ENCODE data around the gene FGF8. TPM values are rescaled to one million over a fixed set of nuclear protein-coding genes. Genes with fewer than 3 reads are reported as not detected.

Gene FGF8
- polyA plus RNA-seq, 2 donors = not detected

GRCh38 chr10:101778151-101778780 is 2.4 kb upstream of the FGF8 start:
- no peak overlapping the region for H3K4me3 ChIP-seq (ENCODE audit: low read depth in 1 of 2, low read length in 2 of 2)
- peaks cover 16 to 22% of the 10 kb centered on the region in 2 donors for H3K4me1 ChIP-seq (ENCODE audit: control insufficient read depth in 2 of 2, insufficient read depth in 2 of 2, low read length in 1 of 2)
- peaks cover 0 to 28% of the 10 kb centered on the region in 2 donors for H3K27me3 ChIP-seq (ENCODE audit: control insufficient read depth in 1 of 2, insufficient read depth in 2 of 2, low read length in 2 of 2)
- H3K36me3 ChIP-seq (ENCODE audit: control insufficient read depth in 2 of 2, insufficient read depth in 2 of 2, low read length in 1 of 2) = no peaks in the 10 kb centered on the region
- H3K9me3 ChIP-seq (ENCODE audit: control insufficient read depth in 2 of 2, insufficient read depth in 1 of 2, low read depth in 1 of 2, low read length in 1 of 2) = no peaks in the 10 kb centered on the region
- 60 to 62% methylated on average over 12 of the region's 12 CpGs for WGBS, 2 donors
- no peak overlapping the region for H3K27ac ChIP-seq (ENCODE audit: low read depth in 2 of 2, low read length in 1 of 2)

DNA sequence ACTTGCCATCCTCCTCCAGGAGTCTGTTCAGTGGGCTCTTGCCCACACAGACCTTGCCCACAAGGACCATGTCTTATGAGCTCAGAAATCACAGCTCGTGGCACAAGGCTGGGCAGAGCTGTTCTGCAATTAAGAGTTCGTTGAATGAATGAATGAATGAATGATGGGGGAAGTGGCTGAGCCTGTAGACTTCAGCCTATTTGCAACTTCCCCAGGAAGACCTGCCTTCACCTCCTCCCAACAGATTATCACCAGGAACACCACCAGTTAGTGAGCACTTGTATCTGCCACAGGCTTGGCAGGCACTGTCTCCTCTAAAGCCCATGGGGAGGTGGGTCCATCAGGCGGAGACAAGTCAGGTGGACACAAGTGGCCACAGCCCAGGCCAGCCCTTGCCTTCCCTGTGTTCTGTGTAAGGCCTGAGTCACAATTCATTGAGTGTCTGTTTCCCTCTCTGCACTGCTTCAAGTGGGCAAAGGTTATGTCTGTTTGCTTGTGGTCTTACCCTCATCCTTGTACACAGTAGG is 1.8 kb upstream of the FGF8 start:
- WGBS, 2 donors = 93 to 95% methylated on average over 3 of the region's 3 CpGs
- Histone ChIP-seq H3K36me3 (ENCODE audit: control insufficient read depth in 2 of 2, insufficient read depth in 2 of 2, low read length in 1 of 2) (no peaks in the 10 kb centered on the region), H3K4me1 (ENCODE audit: control insufficient read depth in 2 of 2, insufficient read depth in 2 of 2, low read length in 1 of 2) (peaks cover 15 to 19% of the 10 kb centered on the region in 2 donors), H3K4me3 (ENCODE audit: low read depth in 1 of 2, low read length in 2 of 2) (no peak overlapping the region), H3K27me3 (ENCODE audit: control insufficient read depth in 1 of 2, insufficient read depth in 2 of 2, low read length in 2 of 2) (peaks cover 0 to 32% of the 10 kb centered on the region in 2 donors), H3K9me3 (ENCODE audit: control insufficient read depth in 2 of 2, insufficient read depth in 1 of 2, low read depth in 1 of 2, low read length in 1 of 2) (no peaks in the 10 kb centered on the region), H3K27ac (ENCODE audit: low read depth in 2 of 2, low read length in 1 of 2) (no peak overlapping the region)

- peaks cover 9 to 13% of the 10 kb centered on the region in 2 donors for H3K4me1 ChIP-seq (ENCODE audit: control insufficient read depth in 2 of 2, insufficient read depth in 2 of 2, low read length in 1 of 2)
- H3K9me3 ChIP-seq (ENCODE audit: control insufficient read depth in 2 of 2, insufficient read depth in 1 of 2, low read depth in 1 of 2, low read length in 1 of 2) = no peaks in the 10 kb centered on the region
- H3K27ac ChIP-seq (ENCODE audit: low read depth in 2 of 2, low read length in 1 of 2) = no peak overlapping the region
- WGBS, 2 donors = 6 to 13% methylated on average over 30 to 72 of the region's 74 CpGs
- peaks cover 0 to 34% of the 10 kb centered on the region in 2 donors for H3K27me3 ChIP-seq (ENCODE audit: control insufficient read depth in 1 of 2, insufficient read depth in 2 of 2, low read length in 2 of 2)
- peak overlapping the region in 1 of 2 donors; percentile 40 for H3K4me3 ChIP-seq (ENCODE audit: low read depth in 1 of 2, low read length in 2 of 2)
- no peaks in the 10 kb centered on the region for H3K36me3 ChIP-seq (ENCODE audit: control insufficient read depth in 2 of 2, insufficient read depth in 2 of 2, low read length in 1 of 2)
Measured at GRCh38 chr10:101776161-101776817, 375 bp upstream of the FGF8 start.

DNA sequence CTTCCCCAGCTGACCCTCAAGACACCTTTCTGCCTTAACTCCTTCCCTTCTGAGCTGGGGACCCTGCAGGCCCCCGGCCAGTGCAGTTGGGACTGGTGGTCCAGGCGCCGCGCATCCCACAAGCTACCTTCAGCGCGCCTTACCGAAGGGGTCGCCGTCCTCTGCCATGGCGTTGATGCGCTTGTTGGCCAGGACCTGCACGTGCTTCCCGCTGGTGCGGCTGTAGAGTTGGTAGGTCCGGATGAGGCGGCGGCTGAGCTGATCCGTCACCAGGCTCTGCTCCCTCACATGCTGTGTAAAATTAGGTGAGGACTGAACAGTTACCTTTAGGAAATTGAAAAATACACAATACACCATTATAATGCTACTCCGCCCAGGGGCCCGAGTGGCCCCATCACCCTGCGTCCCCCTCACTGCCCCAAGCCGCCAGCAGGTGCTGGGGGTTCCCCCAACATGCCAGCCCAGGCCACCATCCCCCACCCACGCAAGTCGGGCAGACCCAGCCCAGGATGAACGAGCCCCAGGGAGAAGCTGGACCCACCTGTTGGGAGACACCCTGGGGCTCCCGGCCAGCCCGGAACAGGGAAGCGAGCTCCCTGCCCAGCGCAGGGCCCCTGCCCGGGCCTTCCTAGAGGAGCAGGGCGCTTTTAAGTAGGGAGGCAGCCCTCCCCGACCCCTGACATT is 1.2 kb downstream of the FGF8 start:
- WGBS, 2 donors = 8% methylated on average over 32 of the region's 32 CpGs
- Histone ChIP-seq H3K27me3 (ENCODE audit: control insufficient read depth in 1 of 2, insufficient read depth in 2 of 2, low read length in 2 of 2) (peaks cover 0 to 34% of the 10 kb centered on the region in 2 donors), H3K9me3 (ENCODE audit: control insufficient read depth in 2 of 2, insufficient read depth in 1 of 2, low read depth in 1 of 2, low read length in 1 of 2) (no peaks in the 10 kb centered on the region), H3K4me3 (ENCODE audit: low read depth in 1 of 2, low read length in 2 of 2) (no peak overlapping the region), H3K27ac (ENCODE audit: low read depth in 2 of 2, low read length in 1 of 2) (no peak overlapping the region), H3K4me1 (ENCODE audit: control insufficient read depth in 2 of 2, insufficient read depth in 2 of 2, low read length in 1 of 2) (peaks cover 5 to 10% of the 10 kb centered on the region in 2 donors), H3K36me3 (ENCODE audit: control insufficient read depth in 2 of 2, insufficient read depth in 2 of 2, low read length in 1 of 2) (no peaks in the 10 kb centered on the region)

DNA sequence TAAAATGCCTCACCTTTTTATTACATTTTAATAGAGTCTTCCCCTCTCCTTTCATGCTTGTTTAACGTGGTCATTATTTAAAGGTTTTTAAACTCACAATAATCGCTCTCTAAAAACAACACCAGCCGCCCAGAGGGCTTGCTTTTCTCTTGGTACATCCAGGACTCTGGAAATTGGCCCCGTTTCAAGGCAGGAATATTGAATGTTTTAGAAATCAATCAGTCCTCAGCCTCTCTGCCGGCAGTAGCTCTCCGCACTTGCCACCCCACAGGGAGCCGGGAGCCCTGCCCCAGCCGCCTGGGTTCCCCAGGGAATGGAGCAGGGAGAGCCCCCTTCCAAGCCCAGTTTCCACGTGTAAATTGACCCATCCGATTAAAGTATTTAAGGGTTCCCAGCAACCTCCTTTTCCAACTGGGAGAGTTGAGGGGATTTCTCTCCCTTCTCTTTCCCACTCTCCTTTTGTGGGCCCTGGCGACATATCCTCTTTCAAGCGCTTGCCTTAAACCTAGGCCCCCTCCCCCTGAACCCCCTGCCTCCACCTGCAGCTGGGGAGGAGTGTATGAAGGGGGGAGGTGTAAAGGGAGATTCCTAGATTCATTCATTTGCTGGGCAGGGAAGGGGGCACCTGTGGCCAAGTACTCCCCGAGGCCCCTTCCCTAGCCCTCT is 1.9 kb downstream of the FGF8 start:
- H3K9me3 ChIP-seq (ENCODE audit: control insufficient read depth in 2 of 2, insufficient read depth in 1 of 2, low read depth in 1 of 2, low read length in 1 of 2) = no peaks in the 10 kb centered on the region
- WGBS, 2 donors = 6 to 16% methylated on average over 13 of the region's 13 CpGs
- no peak overlapping the region for H3K4me3 ChIP-seq (ENCODE audit: low read depth in 1 of 2, low read length in 2 of 2)

GRCh38 chr10:101772895-101773761 is 2.8 kb downstream of the FGF8 start:
- Histone ChIP-seq H3K27me3 (ENCODE audit: control insufficient read depth in 1 of 2, insufficient read depth in 2 of 2, low read length in 2 of 2) (peaks cover 0 to 34% of the 10 kb centered on the region in 2 donors), H3K9me3 (ENCODE audit: control insufficient read depth in 2 of 2, insufficient read depth in 1 of 2, low read depth in 1 of 2, low read length in 1 of 2) (no peaks in the 10 kb centered on the region), H3K4me3 (ENCODE audit: low read depth in 1 of 2, low read length in 2 of 2) (no peak overlapping the region), H3K36me3 (ENCODE audit: control insufficient read depth in 2 of 2, insufficient read depth in 2 of 2, low read length in 1 of 2) (no peaks in the 10 kb centered on the region), H3K4me1 (ENCODE audit: control insufficient read depth in 2 of 2, insufficient read depth in 2 of 2, low read length in 1 of 2) (peaks cover 0 to 7% of the 10 kb centered on the region in 2 donors), H3K27ac (ENCODE audit: low read depth in 2 of 2, low read length in 1 of 2) (no peak overlapping the region)
- 33 to 43% methylated on average over 21 of the region's 21 CpGs for WGBS, 2 donors

More for the DNA sequence above, 1.9 kb downstream of the FGF8 start:
- Histone ChIP-seq H3K36me3 (ENCODE audit: control insufficient read depth in 2 of 2, insufficient read depth in 2 of 2, low read length in 1 of 2) (no peaks in the 10 kb centered on the region), H3K27ac (ENCODE audit: low read depth in 2 of 2, low read length in 1 of 2) (no peak overlapping the region), H3K4me1 (ENCODE audit: control insufficient read depth in 2 of 2, insufficient read depth in 2 of 2, low read length in 1 of 2) (peaks cover 0 to 10% of the 10 kb centered on the region in 2 donors), H3K27me3 (ENCODE audit: control insufficient read depth in 1 of 2, insufficient read depth in 2 of 2, low read length in 2 of 2) (peaks cover 0 to 34% of the 10 kb centered on the region in 2 donors)

- H3K4me1 ChIP-seq (ENCODE audit: control insufficient read depth in 2 of 2, insufficient read depth in 2 of 2, low read length in 1 of 2) = peaks cover 0 to 7% of the 10 kb centered on the region in 2 donors
- no peak overlapping the region for H3K27ac ChIP-seq (ENCODE audit: low read depth in 2 of 2, low read length in 1 of 2)
- peaks cover 0 to 33% of the 10 kb centered on the region in 2 donors for H3K27me3 ChIP-seq (ENCODE audit: control insufficient read depth in 1 of 2, insufficient read depth in 2 of 2, low read length in 2 of 2)
- no peaks in the 10 kb centered on the region for H3K36me3 ChIP-seq (ENCODE audit: control insufficient read depth in 2 of 2, insufficient read depth in 2 of 2, low read length in 1 of 2)
- H3K4me3 ChIP-seq (ENCODE audit: low read depth in 1 of 2, low read length in 2 of 2) = no peak overlapping the region
- 76 to 79% methylated on average over 6 of the region's 6 CpGs for WGBS, 2 donors
- no peaks in the 10 kb centered on the region for H3K9me3 ChIP-seq (ENCODE audit: control insufficient read depth in 2 of 2, insufficient read depth in 1 of 2, low read depth in 1 of 2, low read length in 1 of 2)
Measured at GRCh38 chr10:101772017-101772894, 3.7 kb downstream of the FGF8 start.

- H3K27me3 ChIP-seq (ENCODE audit: control insufficient read depth in 1 of 2, insufficient read depth in 2 of 2, low read length in 2 of 2) = peaks cover 0 to 25% of the 10 kb centered on the region in 2 donors
- no peaks in the 10 kb centered on the region for H3K9me3 ChIP-seq (ENCODE audit: control insufficient read depth in 2 of 2, insufficient read depth in 1 of 2, low read depth in 1 of 2, low read length in 1 of 2)
- H3K27ac ChIP-seq (ENCODE audit: low read depth in 2 of 2, low read length in 1 of 2) = no peak overlapping the region
- H3K4me1 ChIP-seq (ENCODE audit: control insufficient read depth in 2 of 2, insufficient read depth in 2 of 2, low read length in 1 of 2) = peaks cover 0 to 7% of the 10 kb centered on the region in 2 donors
- WGBS, 2 donors = 88 to 91% methylated on average over 10 of the region's 10 CpGs
- no peak overlapping the region for H3K4me3 ChIP-seq (ENCODE audit: low read depth in 1 of 2, low read length in 2 of 2)
- H3K36me3 ChIP-seq (ENCODE audit: control insufficient read depth in 2 of 2, insufficient read depth in 2 of 2, low read length in 1 of 2) = no peaks in the 10 kb centered on the region
Measured at GRCh38 chr10:101771380-101771779, 4.5 kb downstream of the FGF8 start.
